K562 (cell line): ENCODE measurements around the gene BTG2. TPM values are rescaled to one million over a fixed set of nuclear protein-coding genes. Genes with fewer than 3 reads are reported as not detected.
A peak's percentile ranks its signal among the peaks of the same experiment; 100 is the strongest.

Experiments used
- CHD7 ChIP-seq: fragments of 200-600 bp; sonication (generic); IDR thresholded peaks from one replicate; pipeline ENCODE4 v1.6.1; 2012; ENCODE audit warnings: mild to moderate bottlenecking, low read depth, low read length, inconsistent platforms
- FOXJ3 ChIP-seq: sonication (generic); formaldehyde crosslinking; IDR thresholded peaks from 2 replicates; pipeline ENCODE4 v1.4.0; 2020; ENCODE audit warnings: mild to moderate bottlenecking, missing genetic modification reagents
- PML ChIP-seq: IDR thresholded peaks from 2 replicates; pipeline ENCODE4 v1.6.1; 2012; ENCODE audit warnings: low read length, inconsistent platforms
- RNF2 ChIP-seq: sonication (generic); IDR thresholded peaks from 2 replicates; pipeline ENCODE4 v1.6.1; 2016
- SMAD2 ChIP-seq: fragments of 150-350 bp; IDR thresholded peaks from 2 replicates; pipeline ENCODE4 v1.6.1; 2014; ENCODE audit warnings: low read depth, mild to moderate bottlenecking, low read length
- SPI1 ChIP-seq: IDR thresholded peaks from 2 replicates; pipeline ENCODE4 v1.6.1; 2011; ENCODE audit warnings: low read depth, low read length, control low read depth, borderline replicate concordance
- ZNF668 ChIP-seq: fragments of 250-450 bp; sonication (Bioruptor Pico); IDR thresholded peaks from 2 replicates; pipeline ENCODE4 v1.8.0; 2022; ENCODE audit warnings: mild to moderate bottlenecking, inconsistent platforms
- polyA plus RNA-seq, 8 experiments: library from polyadenylated mRNA; depleted of rRNA in 4 of 8; stranded (reverse) in 5 of 8; unstranded in 3 of 8; fragments of >200 nt; fragmentation: Nextera tagmentation in 2 of 8; fragmentation: Illumina TruSeq in 1 of 8; extraction: Ambion mirVana in 2 of 8; extraction: Trizol in 1 of 8; gene quantifications; 2 replicates each; pipeline versions ENCODE4 v1.2.1 to v1.2.3, GENCODE V29; 2011 to 2014; ENCODE audit warnings: inconsistent platforms in 1 of 8, missing spikeins in 1 of 8
- total RNA-seq, 7 experiments: library from RNA; depleted of rRNA in 6 of 7; stranded (reverse); fragments of >200 nt in 6 of 7; fragmentation: Illumina TruSeq in 2 of 7; extraction: Trizol in 2 of 7; gene quantifications; 2 replicates each; pipeline versions ENCODE4 v1.2.1 to v1.2.3, GENCODE V29; 2011 to 2021; ENCODE audit warnings: low replicate concordance in 1 of 7

The BTG2 gene
- total and polyA plus RNA-seq, 9 of the 15 experiments (the other 6 are each of a cell fraction or from before 2014, with no cell fraction given), result 2.3 to 41.9 (median 8.7) TPM

GRCh38 chr1:203308328-203308922 lies 3.1 kb downstream of the BTG2 start (continued):
- TF ChIP-seq CHD7 (peak; percentile 24), PML (peak; percentile 6; the same call in 1 of the 2 replicates), SMAD2 (no peak), RNF2 (no peak), FOXJ3 (CRISPR knock-in tag) (no peak), ZNF668 (CRISPR knock-in tag) (no peak), SPI1 (no peak)
